ENCODE results near the gene ADAMTS12.

DNA sequence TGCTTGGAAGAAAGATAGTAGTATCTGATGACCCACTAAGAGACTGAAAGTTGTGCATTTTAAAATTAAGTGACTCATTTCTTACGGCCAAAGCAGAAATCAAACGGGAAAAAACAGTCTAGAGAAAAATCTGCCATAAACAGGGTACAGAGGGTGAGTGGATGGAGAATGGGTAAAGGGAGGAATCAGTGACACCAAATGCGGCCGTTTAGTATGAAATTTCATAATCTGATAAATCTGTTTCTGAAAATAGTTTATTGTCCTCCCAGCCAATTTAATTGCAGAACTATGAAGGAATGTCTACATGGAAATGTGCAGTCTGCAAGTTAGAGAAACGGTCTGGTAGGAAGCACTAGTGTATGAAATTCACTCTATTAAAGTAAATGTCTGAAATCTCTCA, 39.5 kb downstream of the ADAMTS12 start:
- TF ChIP-seq, protein P1, sequence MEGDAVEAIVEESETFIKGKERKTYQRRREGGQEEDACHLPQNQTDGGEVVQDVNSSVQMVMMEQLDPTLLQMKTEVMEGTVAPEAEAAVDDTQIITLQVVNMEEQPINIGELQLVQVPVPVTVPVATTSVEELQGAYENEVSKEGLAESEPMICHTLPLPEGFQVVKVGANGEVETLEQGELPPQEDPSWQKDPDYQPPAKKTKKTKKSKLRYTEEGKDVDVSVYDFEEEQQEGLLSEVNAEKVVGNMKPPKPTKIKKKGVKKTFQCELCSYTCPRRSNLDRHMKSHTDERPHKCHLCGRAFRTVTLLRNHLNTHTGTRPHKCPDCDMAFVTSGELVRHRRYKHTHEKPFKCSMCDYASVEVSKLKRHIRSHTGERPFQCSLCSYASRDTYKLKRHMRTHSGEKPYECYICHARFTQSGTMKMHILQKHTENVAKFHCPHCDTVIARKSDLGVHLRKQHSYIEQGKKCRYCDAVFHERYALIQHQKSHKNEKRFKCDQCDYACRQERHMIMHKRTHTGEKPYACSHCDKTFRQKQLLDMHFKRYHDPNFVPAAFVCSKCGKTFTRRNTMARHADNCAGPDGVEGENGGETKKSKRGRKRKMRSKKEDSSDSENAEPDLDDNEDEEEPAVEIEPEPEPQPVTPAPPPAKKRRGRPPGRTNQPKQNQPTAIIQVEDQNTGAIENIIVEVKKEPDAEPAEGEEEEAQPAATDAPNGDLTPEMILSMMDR (conservative IDR thresholded peaks at IDR 0.05; ENCODE audit: low read depth, low read length) = no peak
- no peak for TF ChIP-seq EZH2phosphoT487 (IDR thresholded peaks at IDR 0.05; ENCODE audit: borderline replicate concordance, low read length)
- no peak for TF ChIP-seq EZH2 (IDR thresholded peaks at IDR 0.05; ENCODE audit: low read length, unreplicated experiment)
